ENCODE data around the gene ZNF646.

Gene ZNF646

DNA sequence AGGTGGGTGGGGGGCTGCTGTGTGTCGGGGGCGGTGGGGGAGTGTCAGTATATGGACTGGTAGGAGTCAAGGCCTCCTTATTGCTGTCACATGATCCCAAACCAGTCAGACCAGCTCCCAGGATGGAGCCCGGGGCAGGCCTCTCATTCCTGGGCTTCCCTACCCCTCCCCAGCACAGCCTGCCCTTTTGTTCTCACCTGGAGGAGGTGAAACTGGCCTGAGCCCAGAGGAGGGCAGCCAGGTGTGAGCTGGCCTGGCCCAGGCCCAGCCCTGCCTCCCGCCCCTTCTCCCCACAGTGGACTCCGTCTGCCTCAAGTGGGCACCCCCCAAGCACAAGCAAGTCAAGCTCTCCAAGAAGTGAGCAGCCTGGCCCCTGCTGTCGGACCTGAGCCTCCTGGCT, 56.7 kb downstream of the ZNF646 start:
- TF ChIP-seq, protein P1, sequence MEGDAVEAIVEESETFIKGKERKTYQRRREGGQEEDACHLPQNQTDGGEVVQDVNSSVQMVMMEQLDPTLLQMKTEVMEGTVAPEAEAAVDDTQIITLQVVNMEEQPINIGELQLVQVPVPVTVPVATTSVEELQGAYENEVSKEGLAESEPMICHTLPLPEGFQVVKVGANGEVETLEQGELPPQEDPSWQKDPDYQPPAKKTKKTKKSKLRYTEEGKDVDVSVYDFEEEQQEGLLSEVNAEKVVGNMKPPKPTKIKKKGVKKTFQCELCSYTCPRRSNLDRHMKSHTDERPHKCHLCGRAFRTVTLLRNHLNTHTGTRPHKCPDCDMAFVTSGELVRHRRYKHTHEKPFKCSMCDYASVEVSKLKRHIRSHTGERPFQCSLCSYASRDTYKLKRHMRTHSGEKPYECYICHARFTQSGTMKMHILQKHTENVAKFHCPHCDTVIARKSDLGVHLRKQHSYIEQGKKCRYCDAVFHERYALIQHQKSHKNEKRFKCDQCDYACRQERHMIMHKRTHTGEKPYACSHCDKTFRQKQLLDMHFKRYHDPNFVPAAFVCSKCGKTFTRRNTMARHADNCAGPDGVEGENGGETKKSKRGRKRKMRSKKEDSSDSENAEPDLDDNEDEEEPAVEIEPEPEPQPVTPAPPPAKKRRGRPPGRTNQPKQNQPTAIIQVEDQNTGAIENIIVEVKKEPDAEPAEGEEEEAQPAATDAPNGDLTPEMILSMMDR (IDR thresholded peaks at IDR 0.05; ENCODE audit: low read depth, low read length), result no peak
- no peak overlapping the region for H3K4me3 ChIP-seq (ENCODE audit: low read depth, low read length)

DNA sequence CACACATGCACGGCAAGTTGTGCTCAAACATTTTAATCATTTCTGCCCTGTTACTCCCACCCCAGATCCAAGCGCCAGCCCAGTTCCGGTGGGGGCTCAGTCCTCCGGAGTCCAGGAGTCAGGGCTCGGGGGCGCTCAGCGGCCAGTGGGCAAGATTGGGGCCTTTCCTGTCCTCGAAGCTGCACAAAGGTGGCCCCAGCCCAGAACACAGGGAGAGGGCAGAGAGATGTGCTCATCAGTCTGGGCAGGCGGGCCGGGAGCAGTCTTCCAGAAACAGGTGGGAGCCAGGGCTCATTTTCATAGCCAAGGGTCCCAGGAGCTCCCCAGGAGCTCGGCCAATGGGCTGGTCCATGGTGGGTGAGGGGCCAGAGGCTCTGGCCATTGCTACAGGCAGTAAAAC, 57.2 kb downstream of the ZNF646 start:
- no peak overlapping the region for H3K4me3 ChIP-seq (ENCODE audit: low read depth, low read length)
- TF ChIP-seq, protein P1 (IDR thresholded peaks at IDR 0.05; ENCODE audit: low read depth, low read length), result no peak

DNA sequence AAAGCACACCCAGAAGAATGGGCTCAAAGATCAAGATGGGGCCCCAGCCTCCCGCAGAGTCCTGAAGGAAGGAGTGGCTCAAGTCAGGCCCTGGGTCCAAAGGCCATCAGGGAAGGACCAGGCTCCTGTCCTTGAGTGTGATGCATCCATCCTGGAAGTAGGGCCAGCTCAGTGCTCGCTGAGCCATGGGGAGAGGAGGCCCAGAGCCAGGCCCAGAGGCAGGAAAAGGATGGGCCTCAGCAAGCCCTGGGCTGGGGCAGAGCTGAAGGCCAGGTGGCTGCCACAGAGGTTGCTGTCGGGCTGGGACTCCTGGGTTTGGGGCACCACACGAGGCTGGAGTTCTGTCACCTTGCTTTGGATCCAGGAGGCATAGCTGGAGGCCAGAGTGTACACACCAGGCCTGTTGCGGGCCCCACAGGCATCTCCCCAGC, 57.6 kb downstream of the ZNF646 start:
- TF ChIP-seq, protein P1 (IDR thresholded peaks at IDR 0.05; ENCODE audit: low read depth, low read length), result no peak
- H3K4me3 ChIP-seq (ENCODE audit: low read depth, low read length), result no peak overlapping the region

DNA sequence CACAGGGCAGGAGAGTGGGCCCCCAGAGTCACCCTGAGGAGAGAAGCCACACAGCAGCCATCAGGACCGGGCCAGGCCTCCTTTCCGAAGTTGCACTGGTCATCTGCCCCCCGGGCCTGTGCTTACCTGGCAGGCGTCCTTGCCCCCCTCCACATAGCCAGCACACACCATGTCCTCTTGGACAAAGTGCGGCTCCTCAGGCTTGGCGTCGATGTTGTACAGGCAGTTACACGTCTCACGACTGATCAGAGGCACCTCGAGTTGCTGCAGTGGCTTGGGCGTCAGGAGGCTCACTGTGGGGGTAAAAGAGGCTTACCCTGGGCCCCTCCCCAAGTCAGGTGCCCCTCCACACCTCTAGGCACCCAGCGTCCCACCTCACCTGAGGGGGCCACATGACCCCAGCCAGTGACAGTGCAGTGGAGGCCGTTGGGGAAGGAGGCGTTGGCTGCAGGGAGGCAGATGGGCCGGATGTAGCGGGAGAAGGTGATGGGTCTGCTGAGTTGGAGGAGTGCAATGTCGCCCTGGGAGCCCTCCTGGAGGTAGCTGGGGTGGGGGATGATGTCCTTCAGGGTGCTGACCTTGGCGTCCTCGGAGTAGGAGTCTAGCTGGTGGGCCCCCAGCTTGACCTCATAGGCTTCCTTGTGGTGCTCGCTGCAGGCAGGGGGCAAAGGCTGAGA, 58.2 kb downstream of the ZNF646 start:
- H3K4me3 ChIP-seq (ENCODE audit: low read depth, low read length), result no peak overlapping the region
- TF ChIP-seq, protein P1 (IDR thresholded peaks at IDR 0.05; ENCODE audit: low read depth, low read length), result no peak

DNA sequence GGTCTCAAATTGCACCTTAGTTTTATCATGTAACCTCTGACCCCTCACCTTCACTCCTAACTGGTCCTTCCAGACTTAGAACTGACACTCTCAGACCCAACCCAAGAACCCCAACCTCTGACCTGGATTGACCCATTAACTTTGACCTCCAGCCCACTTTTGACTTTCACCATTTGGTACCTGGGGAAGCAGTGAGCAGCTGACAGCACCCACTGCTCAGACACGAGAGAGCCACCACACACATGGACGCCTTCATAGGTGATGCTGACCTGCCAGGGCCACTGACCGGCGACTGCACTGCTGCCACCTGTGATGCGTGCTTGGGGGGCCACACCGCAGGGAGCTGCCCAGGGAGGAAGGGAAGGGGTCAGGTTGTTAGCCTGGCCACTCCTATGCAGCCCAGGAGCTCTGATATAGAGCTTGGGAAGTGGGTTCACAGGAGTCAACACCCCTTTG, 58.9 kb downstream of the ZNF646 start:
- H3K4me3 ChIP-seq (ENCODE audit: low read depth, low read length), result no peak overlapping the region
- TF ChIP-seq, protein P1 (IDR thresholded peaks at IDR 0.05; ENCODE audit: low read depth, low read length), result no peak
